Gastrocnemius medialis (tissue), 4 donors: ENCODE results near the gene CASZ1. TPM values are rescaled to one million over a fixed set of nuclear protein-coding genes. Genes with fewer than 3 reads are reported as not detected.

Experiments
- ATAC-seq, 2 donors: fragments of 150-250 bp; one replicate each; pipeline ENCODE4 v1.9.1; 2016
- DNase-seq, 2 donors: peaks; one replicate each; pipeline ENCODE4 v3.0.0-alpha.2; 2019
- H3K27ac ChIP-seq, 4 donors: fragments of 200-600 bp; sonication (generic); 1 replicate in 1 of 4; 2 replicates in 3 of 4; pipeline ENCODE4 v1.5.1; 2016 to 2018; ENCODE audit warnings: mild to moderate bottlenecking in 2 of 4, moderate library complexity in 1 of 4
- H3K27me3 ChIP-seq, 3 donors: fragments of 200-600 bp; sonication (generic) in 2 of 3; 1 replicate in 1 of 3; 2 replicates in 2 of 3; pipeline versions ENCODE4 v1.5.1 to v1.6.0; 2016 to 2019; ENCODE audit warnings: mild to moderate bottlenecking in 1 of 3, moderate library complexity in 1 of 3
- H3K36me3 ChIP-seq, 2 donors: fragments of 200-600 bp; sonication (generic) in 1 of 2; one replicate each; pipeline ENCODE4 v1.5.1; 2017 to 2018
- H3K4me1 ChIP-seq, 2 donors: fragments of 200-600 bp; sonication (generic) in 1 of 2; one replicate each; pipeline ENCODE4 v1.5.1; 2016 to 2017; ENCODE audit warnings: mild to moderate bottlenecking in 2 of 2
- H3K4me3 ChIP-seq, 4 donors: fragments of 200-600 bp; sonication (generic) in 3 of 4; 1 replicate in 1 of 4; 2 replicates in 3 of 4; pipeline ENCODE4 v1.5.1; 2016 to 2019; ENCODE audit warnings: mild to moderate bottlenecking in 2 of 4
- H3K9me3 ChIP-seq, 3 donors: fragments of 200-600 bp; sonication (generic) in 2 of 3; 1 replicate in 1 of 3; 2 replicates in 2 of 3; pipeline ENCODE4 v1.5.1; 2016 to 2019
- POLR2A ChIP-seq, 2 donors: fragments of 450-650 bp; IDR thresholded peaks; one replicate each; pipeline ENCODE4 v1.6.1; 2017; ENCODE audit warnings: antibody characterized with exemption in 2 of 2, mild to moderate bottlenecking in 2 of 2, moderate library complexity in 2 of 2
- in situ Hi-C, 4 donors: fragments of 200-750 bp; cut with MboI; loops; one replicate each; pipeline versions ENCODE4 v1.15.0 to v1.8.0; 2017; ENCODE audit warnings: low sequenced_read_pairs in 4 of 4
- intact Hi-C: fragments of 100-400 bp; cut with DNase I; formaldehyde crosslinking; loops from one replicate; pipeline ENCODE4 v1.15.1; 2023; ENCODE audit warnings: low total_unique reads
- total RNA-seq, 4 donors: library from RNA; depleted of rRNA; stranded (reverse); fragments of >200 nt; gene quantifications; one replicate each; pipeline versions ENCODE4 v1.1.0 to v1.2.3, GENCODE V29; 2016
- TF ChIP-seq, protein P1 (sequence below), 5 experiments: fragments of 450-650 bp in 3 of 5; fragments of 200-600 bp in 2 of 5; sonication (generic) in 2 of 5; IDR thresholded peaks in 4 of 5; conservative IDR thresholded peaks in 1 of 5; 1 replicate in 4 of 5; 2 replicates in 1 of 5; pipeline ENCODE4 v1.5.1; 2016 to 2019; ENCODE audit warnings: antibody characterized with exemption in 5 of 5, mild to moderate bottlenecking in 3 of 5, moderate library complexity in 3 of 5

Gene CASZ1
- total RNA-seq, 4 donors from 2014 or later: 19.1 to 121 (median 80.6) TPM

GRCh38 chr1:10634428-10635084 lies 161.9 kb downstream of the CASZ1 start:
- no peaks in the 10 kb centered on the region for H3K27me3 ChIP-seq
- H3K4me1 ChIP-seq: peaks cover 12 to 20% of the 10 kb centered on the region in 2 donors
- H3K36me3 ChIP-seq: peaks cover 0 to 3% of the 10 kb centered on the region in 2 donors
- H3K9me3 ChIP-seq: no peaks in the 10 kb centered on the region
- peak overlapping the region; percentile 63 to 84 (median 72) for H3K27ac ChIP-seq
- ATAC-seq (peak in 1 of 2 donors; percentile 15), DNase-seq (no peak)
- TF ChIP-seq POLR2A (IDR thresholded peaks at IDR 0.05): no peak
- TF ChIP-seq, protein P1, sequence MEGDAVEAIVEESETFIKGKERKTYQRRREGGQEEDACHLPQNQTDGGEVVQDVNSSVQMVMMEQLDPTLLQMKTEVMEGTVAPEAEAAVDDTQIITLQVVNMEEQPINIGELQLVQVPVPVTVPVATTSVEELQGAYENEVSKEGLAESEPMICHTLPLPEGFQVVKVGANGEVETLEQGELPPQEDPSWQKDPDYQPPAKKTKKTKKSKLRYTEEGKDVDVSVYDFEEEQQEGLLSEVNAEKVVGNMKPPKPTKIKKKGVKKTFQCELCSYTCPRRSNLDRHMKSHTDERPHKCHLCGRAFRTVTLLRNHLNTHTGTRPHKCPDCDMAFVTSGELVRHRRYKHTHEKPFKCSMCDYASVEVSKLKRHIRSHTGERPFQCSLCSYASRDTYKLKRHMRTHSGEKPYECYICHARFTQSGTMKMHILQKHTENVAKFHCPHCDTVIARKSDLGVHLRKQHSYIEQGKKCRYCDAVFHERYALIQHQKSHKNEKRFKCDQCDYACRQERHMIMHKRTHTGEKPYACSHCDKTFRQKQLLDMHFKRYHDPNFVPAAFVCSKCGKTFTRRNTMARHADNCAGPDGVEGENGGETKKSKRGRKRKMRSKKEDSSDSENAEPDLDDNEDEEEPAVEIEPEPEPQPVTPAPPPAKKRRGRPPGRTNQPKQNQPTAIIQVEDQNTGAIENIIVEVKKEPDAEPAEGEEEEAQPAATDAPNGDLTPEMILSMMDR (IDR thresholded peaks at IDR 0.05 in 4 of 5, conservative IDR thresholded peaks at IDR 0.05 in 1 of 5): no peak
- in situ Hi-C loops (no loop called here), intact Hi-C loops (no loop called here)
- H3K4me3 ChIP-seq: no peak overlapping the region

- Histone ChIP-seq H3K4me1 (peaks cover 12 to 20% of the 10 kb centered on the region in 2 donors), H3K27ac (peak overlapping the region in 3 of 4 donors; percentile 63 to 84 (median 70)), H3K36me3 (no peaks in the 10 kb centered on the region), H3K9me3 (no peaks in the 10 kb centered on the region), H3K4me3 (no peak overlapping the region), H3K27me3 (no peaks in the 10 kb centered on the region)
- intact Hi-C loops: no loop called here
- in situ Hi-C loops: no loop called here
- DNase-seq: no peak
- no peak for ATAC-seq
- TF ChIP-seq, protein P1 (IDR thresholded peaks at IDR 0.05 in 4 of 5, conservative IDR thresholded peaks at IDR 0.05 in 1 of 5): no peak
- TF ChIP-seq POLR2A (IDR thresholded peaks at IDR 0.05): no peak
Observed at GRCh38 chr1:10634075-10634427, 162.4 kb downstream of the CASZ1 start.

GRCh38 chr1:10633416-10633815 lies 163.0 kb downstream of the CASZ1 start:
- peaks cover 12 to 26% of the 10 kb centered on the region in 2 donors for H3K4me1 ChIP-seq
- TF ChIP-seq, protein P1 (IDR thresholded peaks at IDR 0.05 in 4 of 5, conservative IDR thresholded peaks at IDR 0.05 in 1 of 5): no peak
- no peak for TF ChIP-seq POLR2A (IDR thresholded peaks at IDR 0.05)
- H3K9me3 ChIP-seq: no peaks in the 10 kb centered on the region
- ATAC-seq: no peak
- in situ Hi-C loops (no loop called here), intact Hi-C loops (no loop called here)
- no peaks in the 10 kb centered on the region for H3K36me3 ChIP-seq
- no peak overlapping the region for H3K4me3 ChIP-seq
- H3K27me3 ChIP-seq: no peaks in the 10 kb centered on the region
- DNase-seq: no peak
- H3K27ac ChIP-seq: peak overlapping the region in 1 of 4 donors; percentile 84

GRCh38 chr1:10632691-10633090 lies 163.8 kb downstream of the CASZ1 start:
- no peaks in the 10 kb centered on the region for H3K27me3 ChIP-seq
- in situ Hi-C loops: no loop called here
- DNase-seq (no peak), ATAC-seq (no peak)
- H3K4me1 ChIP-seq: peaks cover 12 to 26% of the 10 kb centered on the region in 2 donors
- no peak overlapping the region for H3K4me3 ChIP-seq
- H3K36me3 ChIP-seq: no peaks in the 10 kb centered on the region
- intact Hi-C loops: no loop called here
- TF ChIP-seq, protein P1 (IDR thresholded peaks at IDR 0.05 in 4 of 5, conservative IDR thresholded peaks at IDR 0.05 in 1 of 5): no peak
- TF ChIP-seq POLR2A (IDR thresholded peaks at IDR 0.05): no peak
- H3K9me3 ChIP-seq: no peaks in the 10 kb centered on the region
- peak overlapping the region in 1 of 4 donors; percentile 38 for H3K27ac ChIP-seq
